ENCODE results near the gene CST3.

GRCh38 chr20:23669327-23669726 is 31.6 kb upstream of the CST3 start:
- TF ChIP-seq EZH2phosphoT487 (IDR thresholded peaks at IDR 0.05; ENCODE audit: insufficient read depth, low read depth) (no peak), EZH2 (IDR thresholded peaks at IDR 0.05; ENCODE audit: insufficient read depth, poor library complexity, severe bottlenecking) (no peak)

Measured in GM23248 (cell line).